DMS 273 (cell line): ENCODE data around the gene YWHAE.
"Not testable (repeated sequence)": the region's sequence is repeated elsewhere in the genome, so short reads cannot be mapped to it uniquely, and the experiment has no call there.

Experiments used
- DNase-seq: peaks from one replicate; lab custom pipeline; 2025; ENCODE audit not compliant: unreplicated experiment; lab: John Stamatoyannopoulos, UW

YWHAE gene

DNA sequence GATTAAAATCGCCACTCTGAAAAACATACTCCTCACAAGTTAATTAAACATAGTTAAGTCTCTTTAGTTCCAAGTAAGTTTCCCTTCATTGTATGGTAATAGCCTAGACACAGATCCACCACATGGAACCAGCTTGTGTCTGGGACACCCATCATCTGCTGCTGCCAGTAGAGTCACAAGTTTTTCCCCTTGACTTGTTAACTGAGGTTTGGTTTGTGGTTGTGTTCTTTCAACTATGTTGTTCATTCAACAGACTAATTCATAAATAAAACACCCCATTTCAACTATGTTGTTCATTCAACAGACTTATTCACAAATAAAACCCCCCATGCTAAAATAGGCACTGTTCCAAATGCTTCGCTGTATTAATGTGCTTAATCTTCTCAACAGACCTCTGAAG lies 24.4 kb downstream of the YWHAE start:
- DNase-seq = no peak

- no peak for DNase-seq
Observed at GRCh38 chr17:1374431-1375177, 25.4 kb downstream of the YWHAE start.

DNA sequence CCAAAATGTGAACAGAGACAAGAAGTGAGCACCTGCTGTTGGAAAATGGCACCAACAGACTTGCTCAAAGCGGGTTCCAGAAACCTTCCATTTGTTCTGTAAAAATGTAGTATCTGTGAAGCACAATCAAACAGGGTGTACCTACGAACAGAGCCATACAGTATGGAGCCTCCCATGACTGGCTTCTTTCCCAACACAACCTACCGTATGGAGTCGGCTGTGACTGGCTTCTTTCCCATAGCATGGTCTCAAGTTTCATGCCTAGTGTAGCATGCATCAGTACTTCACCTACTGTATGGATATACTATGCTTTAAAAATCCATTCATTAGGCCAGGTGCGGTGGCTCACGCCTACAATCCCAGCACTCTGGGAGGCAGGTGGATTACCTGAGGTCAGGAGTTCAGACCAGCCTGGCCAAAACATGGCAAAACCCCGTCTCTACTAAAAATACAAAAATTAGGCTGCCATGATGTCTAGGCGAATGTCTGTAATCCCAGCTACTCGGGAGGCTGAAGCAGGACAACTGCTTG lies 26.2 kb downstream of the YWHAE start:
- DNase-seq = peak; percentile 35

DNA sequence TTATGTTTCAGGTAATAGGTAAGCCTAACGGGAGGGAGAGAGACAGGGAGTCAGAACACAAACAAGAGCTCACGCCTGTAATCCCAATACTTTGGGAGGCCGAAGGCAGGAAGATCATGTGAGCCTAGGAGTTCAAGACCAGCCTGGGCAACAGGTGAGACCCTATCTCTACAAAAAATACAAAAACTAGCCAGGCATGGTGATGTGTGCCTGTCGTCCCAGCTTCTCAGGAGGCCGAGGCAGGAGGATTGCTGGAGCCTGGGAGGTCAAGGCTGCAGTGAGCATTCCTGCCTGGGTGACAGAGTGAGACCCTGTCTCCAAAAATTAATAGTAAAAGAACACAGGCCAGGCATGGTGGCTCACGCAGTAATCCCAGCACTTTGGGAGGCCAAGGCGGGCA lies 27.4 kb downstream of the YWHAE start:
- no peak for DNase-seq

- DNase-seq = no peak
Observed at GRCh38 chr17:1371893-1372590, 28.0 kb downstream of the YWHAE start.

- DNase-seq = no peak
Observed at GRCh38 chr17:1368588-1368987, 31.4 kb downstream of the YWHAE start.

DNA sequence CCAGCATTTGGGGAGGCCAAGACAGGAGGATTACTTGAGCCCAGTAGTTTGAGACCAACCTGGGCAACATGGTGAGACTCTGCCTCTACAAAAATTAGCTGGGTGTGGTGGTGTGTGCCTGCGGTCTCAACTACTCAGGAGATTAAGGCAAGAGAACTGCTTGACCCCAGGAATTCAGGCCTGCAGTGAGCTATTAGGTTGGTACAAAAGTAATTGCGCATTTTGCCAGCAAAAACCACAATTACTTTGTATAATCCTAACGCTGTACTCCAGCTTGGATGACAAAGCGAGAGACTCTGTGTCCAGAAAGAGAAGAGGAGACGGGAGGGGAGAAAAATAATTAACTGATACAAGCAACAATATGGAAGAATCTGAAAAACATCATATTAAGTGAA lies 32.7 kb downstream of the YWHAE start:
- DNase-seq = no peak

GRCh38 chr17:1366234-1366633 lies 33.8 kb downstream of the YWHAE start:
- DNase-seq = peak; percentile 9

GRCh38 chr17:1365445-1366039 lies 34.5 kb downstream of the YWHAE start:
- DNase-seq = peak; percentile 84

GRCh38 chr17:1362964-1363363 lies 37.1 kb downstream of the YWHAE start:
- DNase-seq = no peak

DNA sequence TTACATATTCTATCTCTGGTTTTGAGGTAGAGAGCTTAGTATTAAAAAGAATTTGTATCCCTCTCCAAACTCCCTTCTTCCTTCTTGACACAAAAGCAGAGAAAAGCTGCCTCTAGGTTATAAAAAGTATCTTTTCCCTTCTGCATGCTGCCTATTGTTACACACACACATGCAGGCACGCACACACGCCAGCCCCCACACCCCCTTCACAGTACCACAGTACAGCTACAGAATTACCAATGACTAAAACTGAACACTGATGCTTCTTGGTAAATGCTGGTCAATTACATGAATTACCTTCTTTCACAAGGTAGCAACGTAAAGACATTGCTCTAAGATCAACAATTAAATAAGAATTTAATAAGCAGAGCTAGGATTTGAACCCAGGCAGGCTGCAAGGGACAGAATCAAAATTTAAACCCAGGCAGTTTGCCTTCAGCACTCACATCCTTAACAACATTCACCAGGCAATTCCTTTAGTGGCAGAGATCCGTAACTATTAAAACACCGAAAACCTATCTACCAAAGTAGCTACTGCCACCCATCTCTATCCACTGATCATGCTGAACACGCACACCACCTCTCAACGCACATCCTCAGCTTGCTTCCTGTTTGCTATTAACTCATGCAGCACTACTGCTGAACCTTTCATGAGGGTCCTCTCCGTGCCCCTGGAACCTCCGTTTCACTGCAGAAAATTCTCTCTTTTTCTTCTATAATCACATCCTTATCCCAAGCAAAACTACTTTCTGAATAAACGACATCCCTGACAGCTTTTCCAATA lies 37.8 kb downstream of the YWHAE start:
- no peak for DNase-seq

DNA sequence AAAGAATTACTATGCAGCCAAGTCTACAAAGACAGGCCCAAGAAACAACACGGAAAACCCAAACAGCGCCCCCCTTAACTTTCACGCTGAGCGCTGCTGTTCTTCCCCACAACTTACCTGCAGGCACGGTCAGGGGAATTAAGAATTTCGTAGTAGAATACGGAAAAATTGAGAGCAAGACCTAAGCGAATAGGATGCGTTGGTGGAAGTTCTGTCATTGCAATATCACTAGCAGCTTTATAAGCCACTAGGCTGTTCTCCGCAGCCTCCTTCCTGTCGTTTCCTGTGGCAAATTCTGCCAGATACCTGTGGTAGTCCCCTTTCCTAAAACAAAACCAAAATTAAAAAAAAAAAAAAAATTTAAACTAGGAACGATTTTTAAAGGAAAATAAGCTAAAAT lies 39.0 kb downstream of the YWHAE start:
- no peak for DNase-seq

- DNase-seq = not testable (repeated sequence)
Observed at GRCh38 chr17:1360315-1360714, 39.7 kb downstream of the YWHAE start.

- DNase-seq = no peak
Observed at GRCh38 chr17:1354030-1354429, 46.0 kb downstream of the YWHAE start.

- DNase-seq = not testable (repeated sequence)
Observed at GRCh38 chr17:1352530-1352929, 47.5 kb downstream of the YWHAE start.

DNA sequence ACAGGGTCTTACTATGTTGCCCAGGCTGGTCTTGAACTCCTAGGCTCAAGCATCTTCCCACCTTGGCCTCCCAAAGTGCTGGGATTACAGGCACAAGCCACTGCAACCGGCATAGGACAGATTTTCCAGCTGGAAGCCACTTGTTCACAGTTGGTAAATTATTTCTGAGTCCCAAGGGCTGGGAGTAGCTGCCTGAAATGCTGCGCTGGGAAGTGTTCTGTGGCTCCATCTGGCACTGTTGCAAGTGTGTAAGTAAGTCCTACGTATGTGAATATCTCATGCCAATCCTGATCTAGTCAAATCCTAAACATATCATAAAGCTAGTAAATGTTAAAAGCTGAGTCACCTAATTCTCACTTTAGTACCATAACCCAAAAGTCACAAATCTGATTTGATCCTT lies 48.1 kb downstream of the YWHAE start:
- DNase-seq = no peak

DNA sequence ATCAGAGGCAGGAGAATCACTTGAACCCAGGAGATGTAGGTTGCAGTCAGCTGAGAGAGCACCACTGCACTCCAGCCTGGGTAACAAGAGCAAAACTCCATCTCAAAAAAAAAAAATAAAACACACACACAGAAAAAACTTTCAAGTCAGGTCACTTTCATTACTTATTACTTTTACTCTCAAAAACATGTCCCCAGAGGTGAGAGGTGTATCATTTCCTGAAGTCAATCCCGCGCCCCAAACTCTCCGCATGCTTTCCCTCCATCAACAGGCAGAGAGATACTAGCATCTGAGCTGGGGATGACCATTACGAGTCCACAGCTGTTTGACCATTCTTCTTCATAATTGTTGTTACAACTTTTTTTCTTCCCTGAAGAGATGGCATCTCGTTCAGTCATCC lies 48.7 kb downstream of the YWHAE start:
- no peak for DNase-seq

DNA sequence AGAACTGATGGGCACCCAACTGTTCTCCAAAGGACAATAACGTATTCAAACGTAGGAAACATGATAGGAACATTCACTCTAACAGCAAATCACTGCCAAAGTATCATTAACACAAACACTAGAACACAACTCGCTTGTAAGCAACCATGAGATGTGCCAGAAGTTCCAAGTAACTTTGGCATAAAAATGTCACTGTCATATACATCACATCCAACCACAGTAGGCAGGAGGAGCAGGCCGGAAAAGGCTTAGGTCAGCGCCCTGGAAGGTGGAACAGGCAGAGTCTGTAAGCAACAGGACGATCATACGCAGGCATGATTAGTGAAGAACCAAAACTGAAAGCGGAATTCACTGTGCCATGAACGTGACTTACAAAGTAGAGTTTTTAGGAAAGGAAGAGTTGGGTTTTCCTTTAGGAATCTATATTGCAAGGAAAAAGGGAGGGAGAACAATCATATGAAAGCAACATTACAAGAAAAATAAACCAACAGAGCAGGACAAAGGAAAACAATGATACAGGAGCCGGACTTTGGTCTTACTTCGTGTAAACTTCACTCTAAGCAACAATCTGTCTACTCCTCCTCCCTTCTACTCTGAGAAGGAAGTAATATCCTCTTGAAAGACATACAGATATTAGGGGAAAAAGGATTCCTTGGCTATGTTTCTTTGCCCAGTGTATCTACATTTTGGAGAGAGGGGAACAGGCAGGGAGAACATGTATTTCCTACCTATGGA lies 52.3 kb downstream of the YWHAE start:
- DNase-seq = no peak

GRCh38 chr17:1344521-1344920 lies 55.5 kb downstream of the YWHAE start:
- no peak for DNase-seq

DNA sequence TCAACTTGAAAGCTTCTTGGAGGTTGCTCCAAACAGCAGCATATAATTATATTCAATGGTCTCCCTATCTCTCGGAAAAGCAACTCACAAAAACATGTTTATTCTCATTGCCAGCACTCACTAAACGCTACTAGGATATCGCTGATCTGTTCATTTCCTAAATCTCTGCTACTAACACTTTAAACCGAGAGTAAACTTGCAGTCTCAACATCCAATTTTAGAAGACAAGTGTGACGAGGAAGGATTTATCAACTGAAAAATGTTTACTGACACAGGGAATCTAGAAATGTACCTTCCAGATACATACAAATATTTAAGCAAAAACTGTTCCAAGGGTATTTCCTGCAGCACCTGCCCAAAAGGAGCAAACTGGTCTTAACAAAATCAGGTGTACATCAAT lies 56.5 kb downstream of the YWHAE start:
- no peak for DNase-seq

- DNase-seq = no peak
Observed at GRCh38 chr17:1340371-1340770, 59.7 kb downstream of the YWHAE start.
